ENCODE results near the gene OAS3.
"Not testable (repeated sequence)": the region's sequence is repeated elsewhere in the genome, so short reads cannot be mapped to it uniquely, and the experiment has no call there.

DNA sequence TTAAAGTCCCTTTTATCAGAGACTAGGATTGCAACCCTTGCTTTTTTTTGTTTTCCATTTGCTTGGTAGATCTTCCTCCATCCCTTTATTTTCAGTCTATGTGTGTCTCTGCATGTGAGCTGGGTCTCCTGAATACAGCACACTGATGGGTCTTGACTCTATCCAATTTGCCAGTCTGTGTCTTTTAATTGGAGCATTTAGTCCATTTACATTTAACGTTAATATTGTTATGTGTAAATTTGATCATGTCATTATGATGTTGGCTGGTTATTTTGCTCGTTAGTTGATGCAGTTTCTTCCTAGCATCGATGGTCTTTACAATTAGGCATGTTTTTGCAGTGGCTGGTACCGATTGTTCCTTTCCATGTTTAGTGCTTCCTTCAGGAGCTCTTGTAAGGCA is 18.9 kb downstream of the OAS3 start:
- TF ChIP-seq, protein P1, sequence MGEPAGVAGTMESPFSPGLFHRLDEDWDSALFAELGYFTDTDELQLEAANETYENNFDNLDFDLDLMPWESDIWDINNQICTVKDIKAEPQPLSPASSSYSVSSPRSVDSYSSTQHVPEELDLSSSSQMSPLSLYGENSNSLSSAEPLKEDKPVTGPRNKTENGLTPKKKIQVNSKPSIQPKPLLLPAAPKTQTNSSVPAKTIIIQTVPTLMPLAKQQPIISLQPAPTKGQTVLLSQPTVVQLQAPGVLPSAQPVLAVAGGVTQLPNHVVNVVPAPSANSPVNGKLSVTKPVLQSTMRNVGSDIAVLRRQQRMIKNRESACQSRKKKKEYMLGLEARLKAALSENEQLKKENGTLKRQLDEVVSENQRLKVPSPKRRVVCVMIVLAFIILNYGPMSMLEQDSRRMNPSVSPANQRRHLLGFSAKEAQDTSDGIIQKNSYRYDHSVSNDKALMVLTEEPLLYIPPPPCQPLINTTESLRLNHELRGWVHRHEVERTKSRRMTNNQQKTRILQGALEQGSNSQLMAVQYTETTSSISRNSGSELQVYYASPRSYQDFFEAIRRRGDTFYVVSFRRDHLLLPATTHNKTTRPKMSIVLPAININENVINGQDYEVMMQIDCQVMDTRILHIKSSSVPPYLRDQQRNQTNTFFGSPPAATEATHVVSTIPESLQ (CRISPR knock-in tag; IDR thresholded peaks at IDR 0.05), result not testable (repeated sequence)
- TF ChIP-seq ZNF281 (CRISPR knock-in tag; IDR thresholded peaks at IDR 0.05); FOXJ3 (CRISPR knock-in tag; IDR thresholded peaks at IDR 0.05; ENCODE audit: borderline replicate concordance); TP53 (CRISPR knock-in tag; IDR thresholded peaks at IDR 0.05); SP1 (CRISPR knock-in tag; conservative IDR thresholded peaks at IDR 0.05): not testable (repeated sequence)
- TF ChIP-seq, protein P2, sequence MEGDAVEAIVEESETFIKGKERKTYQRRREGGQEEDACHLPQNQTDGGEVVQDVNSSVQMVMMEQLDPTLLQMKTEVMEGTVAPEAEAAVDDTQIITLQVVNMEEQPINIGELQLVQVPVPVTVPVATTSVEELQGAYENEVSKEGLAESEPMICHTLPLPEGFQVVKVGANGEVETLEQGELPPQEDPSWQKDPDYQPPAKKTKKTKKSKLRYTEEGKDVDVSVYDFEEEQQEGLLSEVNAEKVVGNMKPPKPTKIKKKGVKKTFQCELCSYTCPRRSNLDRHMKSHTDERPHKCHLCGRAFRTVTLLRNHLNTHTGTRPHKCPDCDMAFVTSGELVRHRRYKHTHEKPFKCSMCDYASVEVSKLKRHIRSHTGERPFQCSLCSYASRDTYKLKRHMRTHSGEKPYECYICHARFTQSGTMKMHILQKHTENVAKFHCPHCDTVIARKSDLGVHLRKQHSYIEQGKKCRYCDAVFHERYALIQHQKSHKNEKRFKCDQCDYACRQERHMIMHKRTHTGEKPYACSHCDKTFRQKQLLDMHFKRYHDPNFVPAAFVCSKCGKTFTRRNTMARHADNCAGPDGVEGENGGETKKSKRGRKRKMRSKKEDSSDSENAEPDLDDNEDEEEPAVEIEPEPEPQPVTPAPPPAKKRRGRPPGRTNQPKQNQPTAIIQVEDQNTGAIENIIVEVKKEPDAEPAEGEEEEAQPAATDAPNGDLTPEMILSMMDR (IDR thresholded peaks at IDR 0.05), result not testable (repeated sequence)
- TF ChIP-seq, protein P3, sequence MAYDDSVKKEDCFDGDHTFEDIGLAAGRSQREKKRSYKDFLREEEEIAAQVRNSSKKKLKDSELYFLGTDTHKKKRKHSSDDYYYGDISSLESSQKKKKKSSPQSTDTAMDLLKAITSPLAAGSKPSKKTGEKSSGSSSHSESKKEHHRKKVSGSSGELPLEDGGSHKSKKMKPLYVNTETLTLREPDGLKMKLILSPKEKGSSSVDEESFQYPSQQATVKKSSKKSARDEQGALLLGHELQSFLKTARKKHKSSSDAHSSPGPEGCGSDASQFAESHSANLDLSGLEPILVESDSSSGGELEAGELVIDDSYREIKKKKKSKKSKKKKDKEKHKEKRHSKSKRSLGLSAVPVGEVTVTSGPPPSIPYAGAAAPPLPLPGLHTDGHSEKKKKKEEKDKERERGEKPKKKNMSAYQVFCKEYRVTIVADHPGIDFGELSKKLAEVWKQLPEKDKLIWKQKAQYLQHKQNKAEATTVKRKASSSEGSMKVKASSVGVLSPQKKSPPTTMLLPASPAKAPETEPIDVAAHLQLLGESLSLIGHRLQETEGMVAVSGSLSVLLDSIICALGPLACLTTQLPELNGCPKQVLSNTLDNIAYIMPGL (CRISPR knock-in tag; IDR thresholded peaks at IDR 0.05), result not testable (repeated sequence)

Measured in WTC11 (cell line).